ENCODE measurements around the gene TMEM252. TPM values are rescaled to one million over a fixed set of nuclear protein-coding genes. Genes with fewer than 3 reads are reported as not detected.

Gene TMEM252
- polyA plus RNA-seq, 1 donor = 2.4 TPM

GRCh38 chr9:68515326-68516017 lies 25.2 kb downstream of the TMEM252 start:
- WGBS (ENCODE audit: insufficient coverage, low lambda C conversion rate) = no CpG with 5 or more reads among the region's 4 CpGs
- Histone ChIP-seq H3K4me3 (ENCODE audit: low read length) (no peak overlapping the region), H3K4me1 (ENCODE audit: control insufficient read depth, insufficient read depth, low read length) (peaks cover 12% of the 10 kb centered on the region), H3K36me3 (ENCODE audit: control insufficient read depth, insufficient read depth, low read length) (no peaks in the 10 kb centered on the region), H3K9me3 (ENCODE audit: control insufficient read depth, low read depth, low read length) (no peaks in the 10 kb centered on the region), H3K27ac (ENCODE audit: low read length) (peak overlapping the region; percentile 47), H3K27me3 (ENCODE audit: control insufficient read depth, insufficient read depth, low read length) (no peaks in the 10 kb centered on the region)
- peak; percentile 49 to 64 for DNase-seq

- Histone ChIP-seq H3K36me3 (ENCODE audit: control insufficient read depth, insufficient read depth, low read length) (no peaks in the 10 kb centered on the region), H3K27ac (ENCODE audit: low read length) (no peak overlapping the region), H3K27me3 (ENCODE audit: control insufficient read depth, insufficient read depth, low read length) (no peaks in the 10 kb centered on the region), H3K4me3 (ENCODE audit: low read length) (no peak overlapping the region), H3K4me1 (ENCODE audit: control insufficient read depth, insufficient read depth, low read length) (peaks cover 12% of the 10 kb centered on the region), H3K9me3 (ENCODE audit: control insufficient read depth, low read depth, low read length) (no peaks in the 10 kb centered on the region)
- no CpG with 5 or more reads among the region's 4 CpGs for WGBS (ENCODE audit: insufficient coverage, low lambda C conversion rate)
- DNase-seq = no peak
Observed at GRCh38 chr9:68513981-68514380, 26.7 kb downstream of the TMEM252 start.

DNA sequence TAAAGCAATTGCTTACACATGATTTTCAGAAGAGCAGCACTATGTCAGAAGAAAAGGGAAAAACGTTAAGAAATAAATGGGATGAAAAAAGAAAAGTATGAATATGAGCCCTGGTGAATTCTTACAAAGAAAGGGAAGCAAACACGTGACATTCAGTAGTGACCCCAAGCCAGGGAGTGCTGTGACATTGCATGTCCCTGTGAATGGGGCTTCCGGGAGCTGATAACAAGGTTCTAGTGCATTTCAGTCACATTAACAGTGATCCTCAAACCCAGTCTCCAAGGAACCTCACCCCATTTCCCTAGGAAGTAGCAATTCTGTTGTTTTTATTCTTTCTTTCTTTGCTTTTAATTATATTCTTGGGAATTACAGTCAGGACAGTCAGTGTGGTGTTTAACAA lies 27.3 kb downstream of the TMEM252 start:
- Histone ChIP-seq H3K9me3 (ENCODE audit: control insufficient read depth, low read depth, low read length) (no peaks in the 10 kb centered on the region), H3K36me3 (ENCODE audit: control insufficient read depth, insufficient read depth, low read length) (no peaks in the 10 kb centered on the region), H3K27me3 (ENCODE audit: control insufficient read depth, insufficient read depth, low read length) (no peaks in the 10 kb centered on the region), H3K4me1 (ENCODE audit: control insufficient read depth, insufficient read depth, low read length) (peaks cover 12% of the 10 kb centered on the region), H3K4me3 (ENCODE audit: low read length) (no peak overlapping the region), H3K27ac (ENCODE audit: low read length) (no peak overlapping the region)
- DNase-seq = no peak
- WGBS (ENCODE audit: insufficient coverage, low lambda C conversion rate) = 70% methylated on average over 1 of the region's 3 CpGs

DNA sequence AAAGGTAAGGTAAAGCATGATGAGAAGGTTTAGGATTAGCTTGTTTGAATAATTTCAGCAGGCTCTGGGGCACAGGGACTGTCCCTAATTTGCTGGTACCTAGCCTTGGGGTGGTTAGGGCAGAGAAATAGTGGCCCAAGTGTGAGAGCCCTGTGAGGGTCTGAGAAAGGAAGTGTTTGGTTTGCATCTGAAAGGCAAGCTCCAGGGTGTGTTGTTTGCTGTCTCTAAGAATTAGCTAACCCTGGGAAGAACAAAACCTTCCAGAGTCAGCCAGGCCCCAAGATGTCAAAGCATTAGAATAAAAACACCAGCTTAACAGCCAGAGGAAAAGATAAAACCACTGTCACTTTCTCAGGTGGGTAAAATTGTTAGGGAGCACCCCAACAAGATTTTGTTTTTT lies 31.0 kb downstream of the TMEM252 start:
- H3K4me1 ChIP-seq (ENCODE audit: control insufficient read depth, insufficient read depth, low read length) = peaks cover 3% of the 10 kb centered on the region
- H3K9me3 ChIP-seq (ENCODE audit: control insufficient read depth, low read depth, low read length) = no peaks in the 10 kb centered on the region
- H3K36me3 ChIP-seq (ENCODE audit: control insufficient read depth, insufficient read depth, low read length) = no peaks in the 10 kb centered on the region
- H3K27ac ChIP-seq (ENCODE audit: low read length) = no peak overlapping the region
- DNase-seq = no peak
- H3K27me3 ChIP-seq (ENCODE audit: control insufficient read depth, insufficient read depth, low read length) = no peaks in the 10 kb centered on the region
- H3K4me3 ChIP-seq (ENCODE audit: low read length) = no peak overlapping the region

DNA sequence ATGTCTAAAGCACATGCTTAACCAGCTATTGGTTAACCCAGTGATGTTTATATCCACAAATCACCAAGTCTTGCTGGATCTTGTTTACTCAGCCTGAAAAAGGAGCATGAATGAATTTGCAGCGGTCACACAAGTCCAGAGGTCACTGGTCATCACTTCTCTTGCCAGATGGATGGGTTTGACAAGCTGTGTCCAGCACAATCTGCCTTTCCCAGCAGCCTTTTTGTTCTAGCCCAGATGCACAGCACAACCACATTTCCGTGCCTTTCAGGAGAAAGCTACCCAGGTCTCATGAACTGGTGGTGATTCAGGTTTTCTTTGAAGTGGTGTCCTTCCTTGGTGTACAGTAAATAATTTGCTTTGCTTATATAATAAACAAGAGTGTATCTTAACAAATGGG lies 32.1 kb downstream of the TMEM252 start:
- Histone ChIP-seq H3K4me3 (ENCODE audit: low read length) (no peak overlapping the region), H3K4me1 (ENCODE audit: control insufficient read depth, insufficient read depth, low read length) (no peaks in the 10 kb centered on the region), H3K9me3 (ENCODE audit: control insufficient read depth, low read depth, low read length) (no peaks in the 10 kb centered on the region), H3K36me3 (ENCODE audit: control insufficient read depth, insufficient read depth, low read length) (no peaks in the 10 kb centered on the region), H3K27ac (ENCODE audit: low read length) (no peak overlapping the region), H3K27me3 (ENCODE audit: control insufficient read depth, insufficient read depth, low read length) (no peaks in the 10 kb centered on the region)
- whole genome bisulfite sequencing (ENCODE audit: insufficient coverage, low lambda C conversion rate) = 60% methylated on average over 1 of the region's 2 CpGs
- no peak for DNase-seq

GRCh38 chr9:68507806-68508145 lies 32.9 kb downstream of the TMEM252 start:
- H3K27me3 ChIP-seq (ENCODE audit: control insufficient read depth, insufficient read depth, low read length) = no peaks in the 10 kb centered on the region
- DNase-seq = no peak
- H3K4me3 ChIP-seq (ENCODE audit: low read length) = no peak overlapping the region
- WGBS (ENCODE audit: insufficient coverage, low lambda C conversion rate) = no CpG with 5 or more reads among the region's 2 CpGs
- no peak overlapping the region for H3K27ac ChIP-seq (ENCODE audit: low read length)
- H3K36me3 ChIP-seq (ENCODE audit: control insufficient read depth, insufficient read depth, low read length) = no peaks in the 10 kb centered on the region
- H3K9me3 ChIP-seq (ENCODE audit: control insufficient read depth, low read depth, low read length) = no peaks in the 10 kb centered on the region
- H3K4me1 ChIP-seq (ENCODE audit: control insufficient read depth, insufficient read depth, low read length) = no peaks in the 10 kb centered on the region

- H3K27ac ChIP-seq (ENCODE audit: low read length) = no peak overlapping the region
- H3K9me3 ChIP-seq (ENCODE audit: control insufficient read depth, low read depth, low read length) = no peaks in the 10 kb centered on the region
- no peak overlapping the region for H3K4me3 ChIP-seq (ENCODE audit: low read length)
- H3K36me3 ChIP-seq (ENCODE audit: control insufficient read depth, insufficient read depth, low read length) = no peaks in the 10 kb centered on the region
- DNase-seq = peak in 1 of 2 donors; percentile 12
- H3K27me3 ChIP-seq (ENCODE audit: control insufficient read depth, insufficient read depth, low read length) = no peaks in the 10 kb centered on the region
- WGBS (ENCODE audit: insufficient coverage, low lambda C conversion rate) = 45% methylated on average over 4 of the region's 7 CpGs
- no peaks in the 10 kb centered on the region for H3K4me1 ChIP-seq (ENCODE audit: control insufficient read depth, insufficient read depth, low read length)
Observed at GRCh38 chr9:68507130-68507805, 33.4 kb downstream of the TMEM252 start.

- Histone ChIP-seq H3K27ac (ENCODE audit: low read length) (no peak overlapping the region), H3K4me1 (ENCODE audit: control insufficient read depth, insufficient read depth, low read length) (no peaks in the 10 kb centered on the region), H3K4me3 (ENCODE audit: low read length) (no peak overlapping the region), H3K27me3 (ENCODE audit: control insufficient read depth, insufficient read depth, low read length) (no peaks in the 10 kb centered on the region), H3K9me3 (ENCODE audit: control insufficient read depth, low read depth, low read length) (no peaks in the 10 kb centered on the region), H3K36me3 (ENCODE audit: control insufficient read depth, insufficient read depth, low read length) (no peaks in the 10 kb centered on the region)
- no peak for DNase-seq
- WGBS (ENCODE audit: insufficient coverage, low lambda C conversion rate) = no CpG with 5 or more reads among the region's 1 CpG
Observed at GRCh38 chr9:68506551-68506950, 34.1 kb downstream of the TMEM252 start.

DNA sequence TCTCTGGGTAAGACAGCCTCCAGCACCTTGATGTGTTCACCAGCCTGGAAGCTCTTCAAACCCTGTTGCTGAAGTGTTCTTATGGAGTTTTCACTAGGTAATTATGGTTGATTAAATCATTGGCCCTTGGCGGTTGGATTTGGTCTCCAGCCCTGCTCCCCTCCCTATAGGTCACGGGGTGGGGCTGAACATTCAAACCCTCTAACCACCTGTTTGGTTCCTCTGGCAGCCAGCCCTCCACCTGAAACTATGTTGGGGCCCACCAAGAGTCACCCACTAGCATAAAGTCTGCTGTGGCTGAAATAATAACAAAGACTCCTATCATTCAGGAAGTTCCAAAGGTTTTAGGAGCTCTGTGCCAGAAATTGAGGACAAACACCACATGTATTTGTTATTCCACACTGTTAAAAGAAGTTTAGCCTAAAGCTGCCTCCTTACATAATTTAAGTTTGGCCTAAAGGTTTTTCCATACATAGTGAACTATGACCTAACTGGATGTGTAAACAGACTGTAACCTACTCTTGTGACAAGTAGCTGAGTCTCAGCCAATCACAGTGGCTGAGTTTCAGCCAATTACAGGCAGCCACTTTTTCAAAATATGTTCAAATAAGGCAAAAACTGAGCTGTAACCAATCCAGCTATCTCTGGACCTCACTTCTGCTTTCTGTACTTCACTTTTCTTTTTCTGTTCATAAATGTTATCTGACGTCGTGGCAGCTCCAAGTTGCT lies 34.8 kb downstream of the TMEM252 start:
- peak in 1 of 2 donors; percentile 33 for DNase-seq
- Histone ChIP-seq H3K27ac (ENCODE audit: low read length) (no peak overlapping the region), H3K4me3 (ENCODE audit: low read length) (no peak overlapping the region), H3K9me3 (ENCODE audit: control insufficient read depth, low read depth, low read length) (no peaks in the 10 kb centered on the region), H3K4me1 (ENCODE audit: control insufficient read depth, insufficient read depth, low read length) (no peaks in the 10 kb centered on the region), H3K36me3 (ENCODE audit: control insufficient read depth, insufficient read depth, low read length) (no peaks in the 10 kb centered on the region), H3K27me3 (ENCODE audit: control insufficient read depth, insufficient read depth, low read length) (no peaks in the 10 kb centered on the region)
- 67% methylated on average over 2 of the region's 4 CpGs for WGBS (ENCODE audit: insufficient coverage, low lambda C conversion rate)

GRCh38 chr9:68502279-68502678 lies 38.4 kb downstream of the TMEM252 start:
- Histone ChIP-seq H3K27me3 (ENCODE audit: control insufficient read depth, insufficient read depth, low read length) (peaks cover 4% of the 10 kb centered on the region), H3K27ac (ENCODE audit: low read length) (no peak overlapping the region), H3K9me3 (ENCODE audit: control insufficient read depth, low read depth, low read length) (no peaks in the 10 kb centered on the region), H3K36me3 (ENCODE audit: control insufficient read depth, insufficient read depth, low read length) (no peaks in the 10 kb centered on the region), H3K4me3 (ENCODE audit: low read length) (no peak overlapping the region), H3K4me1 (ENCODE audit: control insufficient read depth, insufficient read depth, low read length) (no peaks in the 10 kb centered on the region)
- DNase-seq = no peak
- no CpG with 5 or more reads among the region's 4 CpGs for WGBS (ENCODE audit: insufficient coverage, low lambda C conversion rate)
